Stomach (tissue), 4 donors: ENCODE measurements around the gene EIF3K.

Experiments used
- CTCF ChIP-seq, 7 experiments: fragments of 450-650 bp in 4 of 7; fragments of 200-600 bp in 3 of 7; sonication (generic) in 3 of 7; IDR thresholded peaks; one replicate each; pipeline ENCODE4 v1.5.1; 2016 to 2019; ENCODE audit warnings: antibody characterized with exemption in 7 of 7, control low read depth in 2 of 7, mild to moderate bottlenecking in 1 of 7
- EP300 ChIP-seq: sonication (generic); formaldehyde crosslinking; IDR thresholded peaks from one replicate; pipeline ENCODE4 v1.6.1; 2017; ENCODE audit warnings: antibody characterized with exemption
- POLR2AphosphoS5 ChIP-seq, 3 donors: sonication (generic); formaldehyde crosslinking; IDR thresholded peaks; one replicate each; pipeline ENCODE4 v1.6.1; 2016; ENCODE audit warnings: antibody characterized with exemption in 3 of 3

- no peak for TF ChIP-seq EP300
- TF ChIP-seq CTCF (IDR thresholded peaks at IDR 0.05) = no peak
- TF ChIP-seq POLR2AphosphoS5 (IDR thresholded peaks at IDR 0.05) = no peak
Observed at GRCh38 chr19:38615007-38615581, 3.9 kb upstream of the EIF3K start.
